Esophagus squamous epithelium (tissue), 5 donors: ENCODE measurements around the gene RNF223. TPM values are rescaled to one million over a fixed set of nuclear protein-coding genes. Genes with fewer than 3 reads are reported as not detected.

Experiments
- DNase-seq: peaks from one replicate; lab custom pipeline; 2025; lab: John Stamatoyannopoulos, UW
- H3K27ac ChIP-seq, 4 donors: fragments of 200-600 bp; sonication (generic); one replicate each; pipeline ENCODE4 v1.5.1; 2016 to 2019; ENCODE audit warnings: mild to moderate bottlenecking in 1 of 4
- H3K27me3 ChIP-seq, 4 donors: fragments of 200-600 bp; sonication (generic); 1 replicate in 3 of 4; 2 replicates in 1 of 4; pipeline versions ENCODE4 v1.5.1 to v1.6.0; 2017 to 2021; ENCODE audit warnings: antibody characterized with exemption in 1 of 4
- H3K36me3 ChIP-seq, 3 donors: fragments of 200-600 bp; sonication (generic); one replicate each; pipeline ENCODE4 v1.5.1; 2016 to 2019
- H3K4me1 ChIP-seq, 3 donors: fragments of 200-600 bp; sonication (generic); one replicate each; pipeline ENCODE4 v1.5.1; 2017 to 2019
- H3K4me3 ChIP-seq, 4 donors: fragments of 200-600 bp; sonication (generic); 1 replicate in 3 of 4; 2 replicates in 1 of 4; pipeline ENCODE4 v1.5.1; 2016 to 2019; ENCODE audit warnings: mild to moderate bottlenecking in 2 of 4, moderate library complexity in 1 of 4
- H3K9me3 ChIP-seq, 3 donors: fragments of 200-600 bp; sonication (generic); one replicate each; pipeline ENCODE4 v1.5.1; 2016 to 2019
- POLR2A ChIP-seq, 4 donors: fragments of 450-650 bp; IDR thresholded peaks; one replicate each; pipeline ENCODE4 v1.6.1; 2017; ENCODE audit warnings: antibody characterized with exemption in 4 of 4, mild to moderate bottlenecking in 4 of 4, moderate library complexity in 3 of 4
- WGBS, 2 donors: methylation state at CpG; one replicate each; pipeline ENCODE4 v1.1.5; 2018; 5-methylcytosine and 5-hydroxymethylcytosine counted together
- intact Hi-C: fragments of 100-400 bp; cut with DNase I; formaldehyde crosslinking; loops from one replicate; pipeline ENCODE4 v1.15.0; 2022
- total RNA-seq, 4 donors: library from RNA; depleted of rRNA; stranded (reverse); fragments of >200 nt; gene quantifications; one replicate each; pipeline ENCODE4 v1.1.0, GENCODE V29; 2016
- TF ChIP-seq, protein P1 (sequence below), 6 experiments: fragments of 450-650 bp in 4 of 6; fragments of 200-600 bp in 2 of 6; sonication (generic) in 2 of 6; IDR thresholded peaks; one replicate each; pipeline ENCODE4 v1.5.1; 2016 to 2019; ENCODE audit warnings: antibody characterized with exemption in 6 of 6, mild to moderate bottlenecking in 4 of 6, moderate library complexity in 4 of 6
- donor health status: DM: yes; HTN: yes; CAD: no.

The RNF223 gene
- total RNA-seq, 4 donors from 2014 or later: 11.8 to 25.3 (median 12.3) TPM

DNA sequence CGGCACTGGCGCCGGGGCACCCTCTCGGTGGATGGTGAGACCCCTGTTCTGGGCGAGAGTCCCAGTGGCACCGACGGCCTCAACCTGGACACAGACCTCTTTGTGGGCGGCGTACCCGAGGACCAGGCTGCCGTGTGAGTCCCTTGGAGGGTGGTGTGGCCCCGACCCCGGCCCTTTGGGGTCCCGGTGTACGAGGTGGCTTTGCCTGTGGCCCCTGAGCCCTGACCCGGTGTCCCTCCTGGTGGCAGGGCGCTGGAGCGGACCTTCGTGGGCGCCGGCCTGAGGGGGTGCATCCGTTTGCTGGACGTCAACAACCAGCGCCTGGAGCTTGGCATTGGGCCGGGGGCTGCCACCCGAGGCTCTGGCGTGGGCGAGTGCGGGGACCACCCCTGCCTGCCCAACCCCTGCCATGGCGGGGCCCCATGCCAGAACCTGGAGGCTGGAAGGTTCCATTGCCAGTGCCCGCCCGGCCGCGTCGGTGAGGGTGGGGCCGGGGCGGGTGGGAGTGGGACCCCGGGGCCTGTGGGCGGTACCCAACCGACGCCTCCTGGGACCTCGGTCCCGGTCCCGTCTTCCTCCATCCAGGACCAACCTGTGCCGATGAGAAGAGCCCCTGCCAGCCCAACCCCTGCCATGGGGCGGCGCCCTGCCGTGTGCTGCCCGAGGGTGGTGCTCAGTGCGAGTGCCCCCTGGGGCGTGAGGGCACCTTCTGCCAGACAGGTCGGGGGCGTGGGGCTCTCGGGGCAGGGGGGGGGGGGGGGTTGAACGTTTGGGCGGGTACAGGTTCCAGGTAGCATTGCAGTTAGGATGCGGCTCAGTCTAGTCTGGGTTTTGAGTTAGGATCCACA is 24.6 kb downstream of the RNF223 start:
- intact Hi-C loops: no loop called here
- TF ChIP-seq POLR2A (IDR thresholded peaks at IDR 0.05): no peak
- TF ChIP-seq, protein P1, sequence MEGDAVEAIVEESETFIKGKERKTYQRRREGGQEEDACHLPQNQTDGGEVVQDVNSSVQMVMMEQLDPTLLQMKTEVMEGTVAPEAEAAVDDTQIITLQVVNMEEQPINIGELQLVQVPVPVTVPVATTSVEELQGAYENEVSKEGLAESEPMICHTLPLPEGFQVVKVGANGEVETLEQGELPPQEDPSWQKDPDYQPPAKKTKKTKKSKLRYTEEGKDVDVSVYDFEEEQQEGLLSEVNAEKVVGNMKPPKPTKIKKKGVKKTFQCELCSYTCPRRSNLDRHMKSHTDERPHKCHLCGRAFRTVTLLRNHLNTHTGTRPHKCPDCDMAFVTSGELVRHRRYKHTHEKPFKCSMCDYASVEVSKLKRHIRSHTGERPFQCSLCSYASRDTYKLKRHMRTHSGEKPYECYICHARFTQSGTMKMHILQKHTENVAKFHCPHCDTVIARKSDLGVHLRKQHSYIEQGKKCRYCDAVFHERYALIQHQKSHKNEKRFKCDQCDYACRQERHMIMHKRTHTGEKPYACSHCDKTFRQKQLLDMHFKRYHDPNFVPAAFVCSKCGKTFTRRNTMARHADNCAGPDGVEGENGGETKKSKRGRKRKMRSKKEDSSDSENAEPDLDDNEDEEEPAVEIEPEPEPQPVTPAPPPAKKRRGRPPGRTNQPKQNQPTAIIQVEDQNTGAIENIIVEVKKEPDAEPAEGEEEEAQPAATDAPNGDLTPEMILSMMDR (IDR thresholded peaks at IDR 0.05): no peak
- Histone ChIP-seq H3K27ac (no peak overlapping the region), H3K4me1 (no peaks in the 10 kb centered on the region), H3K4me3 (no peak overlapping the region), H3K27me3 (no peaks in the 10 kb centered on the region), H3K9me3 (no peaks in the 10 kb centered on the region), H3K36me3 (peaks cover 0 to 98% (median 28%) of the 10 kb centered on the region in 3 donors)
- 78 to 80% methylated on average over 1 to 6 of the region's 57 CpGs for WGBS, 2 donors
- DNase-seq: no peak

GRCh38 chr1:1048765-1049164 is 25.3 kb downstream of the RNF223 start:
- intact Hi-C loops: no loop called here
- Histone ChIP-seq H3K4me1 (no peaks in the 10 kb centered on the region), H3K27me3 (no peaks in the 10 kb centered on the region), H3K4me3 (no peak overlapping the region), H3K27ac (no peak overlapping the region), H3K9me3 (no peaks in the 10 kb centered on the region), H3K36me3 (peaks cover 0 to 98% (median 23%) of the 10 kb centered on the region in 3 donors)
- no peak for DNase-seq
- WGBS, 2 donors: 88 to 92% methylated on average over 12 to 15 of the region's 28 CpGs
- TF ChIP-seq POLR2A (IDR thresholded peaks at IDR 0.05): no peak

GRCh38 chr1:1047963-1048362 is 26.1 kb downstream of the RNF223 start:
- Histone ChIP-seq H3K36me3 (peaks cover 0 to 98% (median 19%) of the 10 kb centered on the region in 3 donors), H3K4me3 (no peak overlapping the region), H3K4me1 (no peaks in the 10 kb centered on the region), H3K27ac (no peak overlapping the region), H3K9me3 (no peaks in the 10 kb centered on the region), H3K27me3 (no peaks in the 10 kb centered on the region)
- intact Hi-C loops: no loop called here
- WGBS, 2 donors: 90% methylated on average over 4 of the region's 25 CpGs; no CpG with 5 or more reads in 1 of the 2 donors
- TF ChIP-seq POLR2A (IDR thresholded peaks at IDR 0.05): no peak
- TF ChIP-seq, protein P1 (IDR thresholded peaks at IDR 0.05): no peak
- DNase-seq: no peak

DNA sequence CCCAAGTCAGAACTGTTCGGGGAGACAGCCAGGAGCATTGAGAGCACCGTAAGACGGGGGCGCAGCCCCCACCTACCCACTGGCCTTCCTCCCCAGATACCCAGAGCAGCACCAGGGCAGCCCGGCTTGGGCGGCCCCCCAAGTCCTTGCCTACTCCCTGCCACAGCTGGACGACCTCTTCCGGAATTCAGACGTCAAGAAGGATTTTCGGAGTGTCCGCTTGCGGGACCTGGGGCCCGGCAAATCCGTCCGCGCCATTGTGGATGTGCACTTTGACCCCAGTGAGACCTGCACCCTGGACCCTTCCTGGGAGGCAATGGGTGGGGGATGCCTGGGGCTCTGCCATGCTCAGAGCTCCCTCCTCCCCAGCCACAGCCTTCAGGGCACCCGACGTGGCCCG is 26.7 kb downstream of the RNF223 start:
- Histone ChIP-seq H3K9me3 (no peaks in the 10 kb centered on the region), H3K4me3 (no peak overlapping the region), H3K27ac (no peak overlapping the region), H3K27me3 (no peaks in the 10 kb centered on the region), H3K4me1 (no peaks in the 10 kb centered on the region), H3K36me3 (peaks cover 0 to 98% (median 19%) of the 10 kb centered on the region in 3 donors)
- TF ChIP-seq, protein P1 (IDR thresholded peaks at IDR 0.05): no peak
- no peak for TF ChIP-seq POLR2A (IDR thresholded peaks at IDR 0.05)
- no peak for DNase-seq
- intact Hi-C loops: no loop called here
- 100% methylated on average over 1 to 3 of the region's 19 CpGs for WGBS, 2 donors

DNA sequence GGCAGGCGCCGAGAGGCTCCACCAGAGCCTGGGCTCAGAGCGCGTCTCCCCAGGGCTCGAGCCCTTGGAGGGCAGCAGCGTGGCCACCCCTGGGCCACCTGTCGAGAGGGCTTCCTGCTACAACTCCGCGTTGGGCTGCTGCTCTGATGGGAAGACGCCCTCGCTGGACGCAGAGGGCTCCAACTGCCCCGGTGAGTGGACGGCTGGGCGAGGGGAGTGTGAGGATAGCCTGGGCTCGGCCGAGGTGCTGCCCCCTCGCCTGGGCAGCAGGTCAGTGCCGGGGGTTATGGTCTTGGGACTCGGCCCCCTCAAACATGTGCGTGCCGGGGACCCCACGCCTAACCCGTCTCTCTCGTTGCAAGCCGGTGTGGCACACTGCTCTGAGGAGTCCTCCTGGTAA is 27.3 kb downstream of the RNF223 start:
- 93% methylated on average over 5 of the region's 26 CpGs; no CpG with 5 or more reads in 1 of the 2 donors for WGBS, 2 donors
- Histone ChIP-seq H3K4me3 (no peak overlapping the region), H3K9me3 (no peaks in the 10 kb centered on the region), H3K27ac (no peak overlapping the region), H3K36me3 (peaks cover 0 to 91% (median 19%) of the 10 kb centered on the region in 3 donors), H3K4me1 (no peaks in the 10 kb centered on the region), H3K27me3 (no peaks in the 10 kb centered on the region)
- no peak for DNase-seq
- TF ChIP-seq, protein P1 (IDR thresholded peaks at IDR 0.05): no peak
- no peak for TF ChIP-seq POLR2A (IDR thresholded peaks at IDR 0.05)
- intact Hi-C loops: no loop called here
